HT1080 (cell line): ENCODE data around the gene EPS8L3. TPM values are rescaled to one million over a fixed set of nuclear protein-coding genes. Genes with fewer than 3 reads are reported as not detected.
"Not testable (repeated sequence)": the region's sequence is repeated elsewhere in the genome, so short reads cannot be mapped to it uniquely, and the experiment has no call there.

Experiments used
- DNase-seq: peaks from one replicate; pipeline ENCODE4 v3.0.0-alpha.2; 2015; ENCODE audit warnings: low read depth
- total RNA-seq: library from RNA; depleted of rRNA; stranded (reverse); fragments of >200 nt; shearing (Covaris generic); gene quantifications from 2 replicates; pipeline ENCODE4 v1.2.3, GENCODE V29; 2014

The EPS8L3 gene
- total RNA-seq, 1 experiment from 2014 or later: not detected

- DNase-seq: no peak
Observed at GRCh38 chr1:109765896-109766615, 2.3 kb upstream of the EPS8L3 start.

DNA sequence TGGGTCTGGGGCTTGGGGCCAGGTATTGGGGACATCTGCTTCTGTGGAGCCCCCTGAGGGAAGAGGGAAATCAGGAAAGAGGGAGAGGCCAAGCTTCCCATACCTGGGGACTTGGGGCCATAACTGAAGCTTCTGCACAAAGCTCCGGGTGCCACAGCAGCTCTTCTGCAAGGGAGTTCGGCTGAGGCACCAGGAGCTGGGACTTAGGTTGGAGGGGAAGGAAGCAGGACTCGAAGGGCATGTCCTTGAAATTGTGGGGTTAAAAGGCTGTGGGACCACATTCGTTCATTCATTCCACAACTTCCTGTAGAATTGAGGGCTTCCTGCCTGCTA, 1.7 kb upstream of the EPS8L3 start:
- no peak for DNase-seq

- no peak for DNase-seq
Observed at GRCh38 chr1:109764561-109765482, 1.1 kb upstream of the EPS8L3 start.

DNA sequence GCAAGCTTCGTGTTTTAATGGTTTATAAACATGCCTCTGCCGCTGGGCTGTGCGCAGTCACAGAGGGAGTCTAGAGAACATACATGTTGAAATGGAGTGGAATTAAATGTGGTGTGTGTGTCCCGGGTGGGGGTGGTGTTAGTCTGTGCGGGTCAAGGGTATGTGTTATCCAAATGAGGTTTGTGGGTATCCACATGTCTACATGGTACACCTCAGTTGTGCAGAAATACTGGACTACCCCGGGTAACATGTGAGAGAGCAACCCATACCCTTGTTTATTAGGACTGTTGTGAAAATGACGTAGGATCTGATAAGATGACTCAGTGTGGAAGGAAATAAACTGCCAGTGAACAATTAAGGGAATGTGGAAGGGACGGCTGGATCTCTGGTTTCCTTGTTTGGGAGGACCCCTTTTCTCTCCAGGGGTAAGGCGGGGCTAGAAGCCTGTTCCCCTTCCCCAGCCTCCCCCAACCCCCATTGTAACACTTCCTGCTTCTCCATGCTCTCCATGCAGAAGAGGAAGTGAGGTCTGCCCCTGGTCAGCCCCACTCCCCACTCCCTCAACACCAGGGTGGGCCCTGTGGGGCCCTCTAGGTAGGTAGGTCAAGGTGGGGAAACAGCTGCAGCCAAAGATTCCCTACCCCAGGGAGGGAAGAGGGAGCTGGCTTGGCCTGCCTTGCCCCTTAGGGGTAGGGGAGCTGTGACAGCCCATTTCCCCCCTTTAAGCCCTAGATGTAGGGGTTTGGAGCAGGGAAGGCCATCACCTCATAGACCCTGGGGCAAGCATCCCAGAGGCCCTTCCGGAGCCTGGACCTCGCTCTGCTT, 690 bp downstream of the EPS8L3 start:
- peak; percentile 46 for DNase-seq

GRCh38 chr1:109762039-109762585, 1.6 kb downstream of the EPS8L3 start:
- DNase-seq: no peak

DNA sequence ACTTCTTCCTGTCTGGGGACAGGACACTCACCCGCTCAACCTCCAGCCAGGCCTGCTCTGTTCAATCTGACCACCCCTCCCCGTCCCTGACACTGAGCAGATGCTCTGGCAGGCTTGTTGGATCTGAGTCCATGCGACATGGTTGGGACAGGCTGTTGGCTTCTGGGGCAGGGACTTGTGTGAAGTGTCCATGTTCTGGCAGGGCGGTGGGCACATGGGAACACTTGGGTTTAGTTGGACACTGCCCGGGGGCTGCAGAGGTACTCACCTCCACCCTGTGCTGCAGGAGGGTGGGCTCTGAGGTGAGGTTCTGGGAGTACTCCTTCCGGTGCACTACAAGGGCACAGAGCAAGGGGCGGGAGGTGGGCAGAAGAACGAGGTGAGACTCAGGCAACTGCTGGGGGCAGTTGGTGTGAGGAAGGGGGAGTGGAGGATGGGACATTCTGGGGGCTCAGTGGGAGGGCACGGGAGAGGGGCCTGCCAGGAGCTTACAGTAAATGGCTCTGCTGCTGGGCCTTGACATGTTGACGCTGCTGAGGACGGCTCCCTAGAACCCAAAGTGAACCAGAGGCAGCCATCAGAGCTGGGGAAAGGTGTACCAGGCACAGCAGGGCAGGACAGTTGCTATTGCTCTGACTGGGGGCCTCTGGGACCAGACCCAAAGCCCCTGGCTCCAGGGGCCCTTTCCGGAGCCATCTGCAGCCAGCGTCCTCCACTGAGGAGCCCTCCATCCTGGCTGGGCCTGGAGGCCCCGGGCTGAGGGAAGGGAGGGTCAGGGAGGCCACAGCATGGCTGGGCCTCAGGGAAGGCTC, 2.3 kb downstream of the EPS8L3 start:
- no peak for DNase-seq

GRCh38 chr1:109760581-109761226, 3.0 kb downstream of the EPS8L3 start:
- DNase-seq: no peak

- no peak for DNase-seq
Observed at GRCh38 chr1:109759513-109760334, 4.0 kb downstream of the EPS8L3 start.

DNA sequence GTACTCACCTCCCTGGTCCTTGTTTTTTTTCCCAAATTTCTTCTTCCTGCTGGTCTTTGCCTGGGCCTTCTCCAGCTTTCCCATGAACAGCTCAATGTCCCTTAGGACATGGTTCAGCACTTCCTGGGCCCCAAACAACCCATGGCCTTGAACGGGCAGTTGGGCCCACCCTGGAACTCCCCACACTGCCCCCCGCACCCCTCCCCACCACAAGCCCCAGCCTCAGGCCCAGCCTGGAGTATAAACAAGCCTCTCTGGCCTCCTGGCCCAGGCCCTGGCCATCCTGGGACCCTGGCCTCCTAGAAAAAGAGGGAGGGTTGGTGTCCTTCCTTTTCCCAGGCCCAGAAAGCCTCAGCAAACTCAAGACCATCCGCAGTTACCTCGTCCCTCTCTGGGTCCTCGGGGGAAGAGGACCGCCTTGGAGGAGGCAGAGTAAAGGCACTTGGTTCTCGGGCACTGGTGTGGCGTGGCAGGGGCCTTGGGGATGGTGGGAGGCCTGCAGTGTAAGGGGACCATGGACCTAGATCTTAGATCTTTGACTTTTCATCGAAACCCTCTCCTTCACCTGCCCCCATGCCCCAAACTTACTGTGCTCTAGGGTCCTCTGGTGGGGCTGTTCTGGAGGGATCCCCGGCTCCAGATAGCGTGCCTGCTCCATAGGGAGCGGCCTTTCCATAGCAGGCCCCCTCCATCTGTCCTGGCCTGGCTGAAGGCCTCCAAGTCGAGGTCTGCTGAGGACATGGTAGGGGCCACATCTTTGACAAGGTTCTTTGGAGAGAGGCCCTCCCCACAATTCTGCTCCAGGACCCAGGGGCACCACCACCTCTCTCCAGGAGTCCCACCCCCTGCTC, 5.6 kb downstream of the EPS8L3 start:
- DNase-seq: no peak

DNA sequence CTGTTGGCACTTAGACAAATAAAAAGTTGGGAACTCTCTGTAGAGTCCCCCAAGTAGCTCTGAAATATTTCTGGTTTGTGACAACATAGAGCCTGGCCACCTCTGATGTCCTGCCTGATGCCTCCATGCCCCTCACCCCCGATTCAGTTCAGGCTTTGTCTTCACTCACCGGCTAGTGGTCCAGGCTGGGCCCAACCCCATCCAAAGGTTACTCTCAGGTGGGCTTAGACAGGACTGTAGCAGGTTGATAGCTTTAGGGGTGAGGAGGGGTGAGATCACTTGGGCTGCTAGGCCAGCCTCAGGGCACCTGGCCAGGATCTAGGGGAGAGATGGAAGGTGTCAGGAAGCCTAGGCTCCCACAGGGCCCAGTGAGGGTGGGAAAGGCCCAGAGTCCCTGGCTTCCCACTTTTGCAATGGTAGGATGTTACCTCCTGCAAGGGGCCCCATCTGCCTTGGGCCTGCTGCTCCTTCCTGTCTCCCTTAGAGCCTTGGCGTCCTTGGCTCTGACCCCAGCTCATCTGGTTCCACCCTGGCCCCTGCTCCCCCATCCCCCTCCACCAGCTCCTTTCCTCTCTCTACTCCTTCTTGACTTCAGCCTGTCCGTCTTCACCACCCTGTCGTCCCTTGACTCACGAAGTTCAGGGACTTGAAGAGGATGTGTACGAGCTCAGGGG, 6.7 kb downstream of the EPS8L3 start:
- DNase-seq: no peak

DNA sequence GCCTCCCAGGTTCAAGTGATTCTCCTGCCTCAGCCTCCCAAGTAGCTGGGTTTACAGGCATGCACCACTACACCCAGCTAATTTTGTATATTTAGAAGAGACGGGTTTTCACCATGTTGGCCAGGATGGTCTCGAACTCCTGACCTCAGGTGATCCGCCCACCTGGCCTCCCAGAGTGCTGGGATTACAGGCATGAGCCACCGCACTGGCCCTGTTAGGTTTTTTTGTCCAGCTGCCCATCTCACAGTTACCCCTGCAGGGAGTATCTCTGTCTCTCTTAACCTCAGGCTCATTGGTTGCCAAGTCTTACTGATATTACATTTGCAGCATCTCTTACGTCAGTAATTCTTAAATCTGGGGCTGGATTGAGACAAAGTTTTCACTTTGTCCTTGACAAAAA, 7.4 kb downstream of the EPS8L3 start:
- not testable (repeated sequence) for DNase-seq

GRCh38 chr1:109754738-109755137, 9.0 kb downstream of the EPS8L3 start:
- no peak for DNase-seq

DNA sequence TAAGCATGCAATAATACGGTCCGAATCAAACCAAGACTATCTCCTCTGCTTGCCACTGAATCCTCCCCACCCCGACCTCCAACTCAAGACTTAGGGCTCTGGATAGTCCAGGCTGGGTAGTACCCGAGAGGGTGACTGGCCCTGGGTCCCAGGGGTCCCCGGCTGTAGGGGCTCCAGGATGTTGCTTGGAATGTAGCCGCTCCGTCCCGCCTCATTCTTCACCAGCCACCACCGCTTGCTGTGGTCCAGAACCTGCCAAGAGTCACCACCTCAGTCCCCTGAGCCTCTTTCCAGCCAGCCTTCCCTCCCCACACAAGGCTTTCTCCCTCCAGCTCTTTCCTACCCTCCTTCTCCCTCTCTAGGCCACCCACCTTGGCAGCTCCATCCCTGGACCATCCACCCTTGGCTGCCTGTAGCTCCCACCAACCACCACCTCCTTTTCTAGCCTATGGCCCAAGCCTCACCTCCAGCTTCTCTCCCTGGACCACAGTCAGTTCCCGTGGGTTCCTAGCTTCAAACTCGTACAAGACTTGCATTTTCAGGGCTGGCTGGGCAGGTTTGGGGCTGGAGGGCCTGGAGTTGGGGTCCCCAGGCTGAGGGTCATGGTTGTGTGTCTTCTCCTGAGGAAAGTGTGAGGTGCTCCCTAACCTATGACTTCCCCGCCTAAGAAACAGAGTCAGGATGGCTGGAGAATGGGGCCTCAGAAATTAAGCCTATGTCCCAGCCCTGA, 12.0 kb downstream of the EPS8L3 start:
- no peak for DNase-seq

- DNase-seq: no peak
Observed at GRCh38 chr1:109750920-109751319, 12.8 kb downstream of the EPS8L3 start.

GRCh38 chr1:109750241-109750882, 13.4 kb downstream of the EPS8L3 start:
- DNase-seq: no peak

GRCh38 chr1:109749221-109749620, 14.5 kb downstream of the EPS8L3 start:
- DNase-seq: no peak
